HEK293 (cell line): Measurements from ENCODE around the gene GPHN.

Source experiments
- CTCF ChIA-PET: fragments of 350-600 bp; formaldehyde crosslinking; extraction: SDS; loops from one replicate; lab custom pipeline; 2021; ENCODE audit warnings: antibody characterized with exemption; lab: Yijun Ruan, JAX
- POLR2A ChIA-PET: fragments of 300-600 bp; formaldehyde crosslinking; extraction: SDS; loops from one replicate; lab custom pipeline; 2020; ENCODE audit warnings: antibody characterized with exemption, inconsistent platforms; lab: Yijun Ruan, JAX
- H3K27ac ChIP-seq: fragments of 200-500 bp; sonication (Bioruptor generic); 2 replicates; pipeline ENCODE4 v1.5.1; 2014; ENCODE audit warnings: low read depth, low read length, control low read depth, inconsistent platforms; ENCODE audit errors: extremely low read depth
- H3K36me3 ChIP-seq, 2 experiments: fragments of 200-500 bp in 1 of 2; sonication (Bioruptor generic) in 1 of 2; 1 replicate in 1 of 2; 2 replicates in 1 of 2; pipeline ENCODE4 v1.5.1; 2014 to 2017; ENCODE audit warnings: inconsistent platforms in 2 of 2, low read length in 2 of 2; ENCODE audit not compliant: control insufficient read depth in 2 of 2, insufficient read depth in 1 of 2
- H3K4me1 ChIP-seq: fragments of 200-500 bp; sonication (Bioruptor generic); 2 replicates; pipeline ENCODE4 v1.5.1; 2014; ENCODE audit warnings: mild to moderate bottlenecking, low read length, inconsistent platforms; ENCODE audit not compliant: control insufficient read depth, insufficient read depth
- H3K4me3 ChIP-seq: 2 replicates; pipeline ENCODE4 v1.5.1; 2011; ENCODE audit warnings: low read depth, mild to moderate bottlenecking, control low read depth, low read length, moderate library complexity
- H3K9me3 ChIP-seq: fragments of 200-500 bp; sonication (Bioruptor generic); 2 replicates; pipeline ENCODE4 v1.5.1; 2014; ENCODE audit warnings: low read depth, low read length, inconsistent platforms; ENCODE audit not compliant: control insufficient read depth, insufficient read depth
- EGR2 ChIP-seq: fragments of 450-650 bp; formaldehyde crosslinking; IDR thresholded peaks from 2 replicates; pipeline ENCODE4 v1.5.1; 2016; ENCODE audit warnings: low read depth, missing biosample characterization, missing genetic modification characterization
- GLIS2 ChIP-seq: fragments of 450-650 bp; formaldehyde crosslinking; IDR thresholded peaks from 2 replicates; pipeline ENCODE4 v1.5.1; 2016; ENCODE audit warnings: missing biosample characterization, missing genetic modification characterization
- HOXA7 ChIP-seq: sonication (generic); formaldehyde crosslinking; IDR thresholded peaks from 2 replicates; pipeline ENCODE4 v1.8.1; 2022; ENCODE audit warnings: missing genetic modification reagents, borderline replicate concordance
- KLF10 ChIP-seq: fragments of 450-650 bp; IDR thresholded peaks from 2 replicates; pipeline ENCODE4 v1.5.1; 2018; ENCODE audit warnings: missing biosample characterization, mild to moderate bottlenecking, missing genetic modification characterization
- KLF8 ChIP-seq: fragments of 450-650 bp; formaldehyde crosslinking; IDR thresholded peaks from 2 replicates; pipeline ENCODE4 v1.5.1; 2016; ENCODE audit warnings: missing biosample characterization, missing genetic modification characterization
- RBAK ChIP-seq: fragments of 450-650 bp; formaldehyde crosslinking; IDR thresholded peaks from 2 replicates; pipeline ENCODE4 v1.5.1; 2016; ENCODE audit warnings: missing biosample characterization, missing genetic modification characterization
- SCRT2 ChIP-seq: fragments of 450-650 bp; formaldehyde crosslinking; IDR thresholded peaks from 2 replicates; pipeline ENCODE4 v1.5.1; 2016; ENCODE audit warnings: missing biosample characterization, missing genetic modification characterization
- YY1 ChIP-seq: fragments of 450-650 bp; formaldehyde crosslinking; IDR thresholded peaks from 2 replicates; pipeline ENCODE4 v1.5.1; 2018; ENCODE audit warnings: missing biosample characterization, missing genetic modification characterization
- ZNF23 ChIP-seq: fragments of 450-650 bp; formaldehyde crosslinking; IDR thresholded peaks from 2 replicates; pipeline ENCODE4 v1.5.1; 2016; ENCODE audit warnings: missing biosample characterization, missing genetic modification characterization, borderline replicate concordance
- ZNF311 ChIP-seq: fragments of 450-650 bp; formaldehyde crosslinking; IDR thresholded peaks from 2 replicates; pipeline ENCODE4 v1.5.1; 2017; ENCODE audit warnings: missing biosample characterization, missing genetic modification characterization, borderline replicate concordance
- ZNF530 ChIP-seq: fragments of 450-650 bp; formaldehyde crosslinking; IDR thresholded peaks from 2 replicates; pipeline ENCODE4 v1.5.1; 2016; ENCODE audit warnings: low read depth, missing biosample characterization, missing genetic modification characterization
- ZNF555 ChIP-seq: fragments of 450-650 bp; formaldehyde crosslinking; conservative IDR thresholded peaks from 2 replicates; pipeline ENCODE4 v1.5.1; 2017; ENCODE audit warnings: missing biosample characterization, mild to moderate bottlenecking, missing genetic modification characterization, inconsistent platforms
- ZNF596 ChIP-seq: fragments of 450-650 bp; IDR thresholded peaks from 2 replicates; pipeline ENCODE4 v1.5.0; 2018; ENCODE audit warnings: missing biosample characterization, mild to moderate bottlenecking, missing genetic modification characterization, moderate library complexity
- ZNF654 ChIP-seq: fragments of 450-650 bp; formaldehyde crosslinking; IDR thresholded peaks from 2 replicates; pipeline ENCODE4 v1.5.1; 2016; ENCODE audit warnings: low read depth, missing biosample characterization, missing genetic modification characterization
- ZNF843 ChIP-seq: fragments of 450-650 bp; formaldehyde crosslinking; IDR thresholded peaks from 2 replicates; pipeline ENCODE4 v1.5.1; 2016; ENCODE audit warnings: missing biosample characterization, missing genetic modification characterization
- TF ChIP-seq, protein P1 (sequence below): fragments of 450-650 bp; formaldehyde crosslinking; IDR thresholded peaks from 2 replicates; pipeline ENCODE4 v1.5.1; 2017; ENCODE audit warnings: missing biosample characterization, mild to moderate bottlenecking, missing genetic modification characterization, moderate library complexity
- TF ChIP-seq, protein P2 (sequence below): fragments of 450-650 bp; formaldehyde crosslinking; IDR thresholded peaks from 2 replicates; pipeline ENCODE4 v1.5.1; 2016; ENCODE audit warnings: missing biosample characterization, missing genetic modification characterization
- TF ChIP-seq, protein P3 (sequence below): fragments of 450-650 bp; IDR thresholded peaks from 2 replicates; pipeline ENCODE4 v1.5.1; 2018; ENCODE audit warnings: missing biosample characterization, mild to moderate bottlenecking, missing genetic modification characterization
- TF ChIP-seq, protein P4 (sequence below): fragments of 450-650 bp; formaldehyde crosslinking; IDR thresholded peaks from 2 replicates; pipeline ENCODE4 v1.5.1; 2016; ENCODE audit warnings: missing biosample characterization, missing genetic modification characterization
- TF ChIP-seq, protein P5 (sequence below): fragments of 450-650 bp; formaldehyde crosslinking; IDR thresholded peaks from 2 replicates; pipeline ENCODE4 v1.5.1; 2017; ENCODE audit warnings: missing biosample characterization, missing genetic modification characterization
- TF ChIP-seq, protein P6 (sequence below): fragments of 450-650 bp; formaldehyde crosslinking; IDR thresholded peaks from 2 replicates; pipeline ENCODE4 v1.5.1; 2016; ENCODE audit warnings: missing biosample characterization, missing genetic modification characterization
- TF ChIP-seq, protein P7 (sequence below): fragments of 450-650 bp; formaldehyde crosslinking; IDR thresholded peaks from 2 replicates; pipeline ENCODE4 v1.5.1; 2016; ENCODE audit warnings: missing biosample characterization, missing genetic modification characterization
- TF ChIP-seq, protein P8 (sequence below): fragments of 450-650 bp; formaldehyde crosslinking; IDR thresholded peaks from 2 replicates; pipeline ENCODE4 v1.5.1; 2016; ENCODE audit warnings: missing biosample characterization, missing genetic modification characterization

Gene GPHN

DNA sequence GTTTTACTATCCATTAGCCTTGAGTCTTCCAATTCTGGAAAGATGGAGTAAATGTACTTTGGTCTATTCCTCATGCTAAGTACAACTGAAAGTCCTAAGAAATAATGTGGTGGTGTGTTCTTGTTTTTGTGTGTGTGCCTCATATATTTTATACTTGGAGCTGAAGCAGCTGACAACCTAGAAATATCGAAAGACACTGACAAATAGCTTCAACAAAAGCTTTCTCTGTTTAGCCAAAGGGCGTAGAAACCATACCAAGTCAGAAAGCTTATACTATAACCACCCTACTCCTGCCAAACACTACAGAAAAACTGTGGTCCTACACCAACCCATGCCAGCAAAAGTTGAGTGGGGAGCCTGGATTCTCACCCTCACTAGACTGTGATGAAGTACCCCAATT, 188.4 kb downstream of the GPHN start (continued):
- TF ChIP-seq, protein P1, sequence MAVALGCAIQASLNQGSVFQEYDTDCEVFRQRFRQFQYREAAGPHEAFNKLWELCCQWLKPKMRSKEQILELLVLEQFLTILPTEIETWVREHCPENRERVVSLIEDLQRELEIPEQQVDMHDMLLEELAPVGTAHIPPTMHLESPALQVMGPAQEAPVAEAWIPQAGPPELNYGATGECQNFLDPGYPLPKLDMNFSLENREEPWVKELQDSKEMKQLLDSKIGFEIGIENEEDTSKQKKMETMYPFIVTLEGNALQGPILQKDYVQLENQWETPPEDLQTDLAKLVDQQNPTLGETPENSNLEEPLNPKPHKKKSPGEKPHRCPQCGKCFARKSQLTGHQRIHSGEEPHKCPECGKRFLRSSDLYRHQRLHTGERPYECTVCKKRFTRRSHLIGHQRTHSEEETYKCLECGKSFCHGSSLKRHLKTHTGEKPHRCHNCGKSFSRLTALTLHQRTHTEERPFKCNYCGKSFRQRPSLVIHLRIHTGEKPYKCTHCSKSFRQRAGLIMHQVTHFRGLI = no peak
- TF ChIP-seq GLIS2 (tag by site-specific recombination) (no peak), ZNF555 (tag by site-specific recombination) (no peak)

DNA sequence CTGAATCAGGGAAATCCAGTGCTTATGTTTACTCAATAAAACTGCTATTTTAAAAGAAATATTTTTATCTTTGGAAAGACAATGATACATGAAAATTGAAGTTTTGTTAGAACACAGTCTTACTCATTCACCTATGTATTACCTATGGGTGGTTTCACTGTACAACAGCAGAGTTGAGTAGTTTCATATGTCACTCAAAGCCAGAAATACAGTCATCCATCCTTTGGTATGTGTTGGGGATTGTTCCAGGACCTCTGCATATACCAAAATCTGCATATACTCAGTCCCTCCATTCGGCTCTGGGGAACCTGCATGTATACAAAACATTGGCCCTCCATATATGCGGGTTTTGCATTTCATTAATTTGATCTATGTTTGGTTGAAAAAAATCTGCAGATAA, 190.6 kb downstream of the GPHN start:
- no peaks in the 10 kb centered on the region for H3K4me1 ChIP-seq
- ChIA-PET CTCF (no interaction called here), POLR2A (no interaction called here)
- H3K27ac ChIP-seq = no peak overlapping the region
- H3K36me3 ChIP-seq = no peaks in the 10 kb centered on the region
- TF ChIP-seq, protein P2, sequence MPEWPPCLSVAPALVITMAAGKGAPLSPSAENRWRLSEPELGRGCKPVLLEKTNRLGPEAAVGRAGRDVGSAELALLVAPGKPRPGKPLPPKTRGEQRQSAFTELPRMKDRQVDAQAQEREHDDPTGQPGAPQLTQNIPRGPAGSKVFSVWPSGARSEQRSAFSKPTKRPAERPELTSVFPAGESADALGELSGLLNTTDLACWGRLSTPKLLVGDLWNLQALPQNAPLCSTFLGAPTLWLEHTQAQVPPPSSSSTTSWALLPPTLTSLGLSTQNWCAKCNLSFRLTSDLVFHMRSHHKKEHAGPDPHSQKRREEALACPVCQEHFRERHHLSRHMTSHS (tag by site-specific recombination) = no peak
- TF ChIP-seq YY1 (tag by site-specific recombination) (no peak), ZNF23 (tag by site-specific recombination) (no peak), RBAK (tag by site-specific recombination) (no peak), ZNF654 (tag by site-specific recombination) (no peak), ZNF843 (tag by site-specific recombination) (no peak), ZNF530 (tag by site-specific recombination) (no peak), HOXA7 (CRISPR knock-in tag) (no peak), KLF8 (tag by site-specific recombination) (no peak), EGR2 (tag by site-specific recombination) (no peak), ZNF311 (no peak), ZNF596 (tag by site-specific recombination) (no peak), SCRT2 (tag by site-specific recombination) (no peak), KLF10 (no peak)
- TF ChIP-seq, protein P3, sequence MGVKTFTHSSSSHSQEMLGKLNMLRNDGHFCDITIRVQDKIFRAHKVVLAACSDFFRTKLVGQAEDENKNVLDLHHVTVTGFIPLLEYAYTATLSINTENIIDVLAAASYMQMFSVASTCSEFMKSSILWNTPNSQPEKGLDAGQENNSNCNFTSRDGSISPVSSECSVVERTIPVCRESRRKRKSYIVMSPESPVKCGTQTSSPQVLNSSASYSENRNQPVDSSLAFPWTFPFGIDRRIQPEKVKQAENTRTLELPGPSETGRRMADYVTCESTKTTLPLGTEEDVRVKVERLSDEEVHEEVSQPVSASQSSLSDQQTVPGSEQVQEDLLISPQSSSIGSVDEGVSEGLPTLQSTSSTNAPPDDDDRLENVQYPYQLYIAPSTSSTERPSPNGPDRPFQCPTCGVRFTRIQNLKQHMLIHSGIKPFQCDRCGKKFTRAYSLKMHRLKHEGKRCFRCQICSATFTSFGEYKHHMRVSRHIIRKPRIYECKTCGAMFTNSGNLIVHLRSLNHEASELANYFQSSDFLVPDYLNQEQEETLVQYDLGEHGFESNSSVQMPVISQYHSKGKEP (tag by site-specific recombination) = no peak
- TF ChIP-seq, protein P4, sequence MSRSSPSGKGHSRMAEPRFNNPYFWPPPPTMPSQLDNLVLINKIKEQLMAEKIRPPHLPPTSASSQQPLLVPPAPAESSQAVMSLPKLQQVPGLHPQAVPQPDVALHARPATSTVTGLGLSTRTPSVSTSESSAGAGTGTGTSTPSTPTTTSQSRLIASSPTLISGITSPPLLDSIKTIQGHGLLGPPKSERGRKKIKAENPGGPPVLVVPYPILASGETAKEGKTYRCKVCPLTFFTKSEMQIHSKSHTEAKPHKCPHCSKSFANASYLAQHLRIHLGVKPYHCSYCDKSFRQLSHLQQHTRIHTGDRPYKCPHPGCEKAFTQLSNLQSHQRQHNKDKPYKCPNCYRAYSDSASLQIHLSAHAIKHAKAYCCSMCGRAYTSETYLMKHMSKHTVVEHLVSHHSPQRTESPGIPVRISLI (tag by site-specific recombination) = no peak
- TF ChIP-seq, protein P5, sequence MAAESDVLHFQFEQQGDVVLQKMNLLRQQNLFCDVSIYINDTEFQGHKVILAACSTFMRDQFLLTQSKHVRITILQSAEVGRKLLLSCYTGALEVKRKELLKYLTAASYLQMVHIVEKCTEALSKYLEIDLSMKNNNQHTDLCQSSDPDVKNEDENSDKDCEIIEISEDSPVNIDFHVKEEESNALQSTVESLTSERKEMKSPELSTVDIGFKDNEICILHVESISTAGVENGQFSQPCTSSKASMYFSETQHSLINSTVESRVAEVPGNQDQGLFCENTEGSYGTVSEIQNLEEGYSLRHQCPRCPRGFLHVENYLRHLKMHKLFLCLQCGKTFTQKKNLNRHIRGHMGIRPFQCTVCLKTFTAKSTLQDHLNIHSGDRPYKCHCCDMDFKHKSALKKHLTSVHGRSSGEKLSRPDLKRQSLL (tag by site-specific recombination) = no peak
- TF ChIP-seq, protein P6, sequence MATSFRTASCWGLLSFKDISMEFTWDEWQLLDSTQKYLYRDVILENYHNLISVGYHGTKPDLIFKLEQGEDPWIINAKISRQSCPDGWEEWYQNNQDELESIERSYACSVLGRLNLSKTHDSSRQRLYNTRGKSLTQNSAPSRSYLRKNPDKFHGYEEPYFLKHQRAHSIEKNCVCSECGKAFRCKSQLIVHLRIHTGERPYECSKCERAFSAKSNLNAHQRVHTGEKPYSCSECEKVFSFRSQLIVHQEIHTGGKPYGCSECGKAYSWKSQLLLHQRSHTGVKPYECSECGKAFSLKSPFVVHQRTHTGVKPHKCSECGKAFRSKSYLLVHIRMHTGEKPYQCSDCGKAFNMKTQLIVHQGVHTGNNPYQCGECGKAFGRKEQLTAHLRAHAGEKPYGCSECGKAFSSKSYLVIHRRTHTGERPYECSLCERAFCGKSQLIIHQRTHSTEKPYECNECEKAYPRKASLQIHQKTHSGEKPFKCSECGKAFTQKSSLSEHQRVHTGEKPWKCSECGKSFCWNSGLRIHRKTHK (tag by site-specific recombination) = no peak
- TF ChIP-seq, protein P7, sequence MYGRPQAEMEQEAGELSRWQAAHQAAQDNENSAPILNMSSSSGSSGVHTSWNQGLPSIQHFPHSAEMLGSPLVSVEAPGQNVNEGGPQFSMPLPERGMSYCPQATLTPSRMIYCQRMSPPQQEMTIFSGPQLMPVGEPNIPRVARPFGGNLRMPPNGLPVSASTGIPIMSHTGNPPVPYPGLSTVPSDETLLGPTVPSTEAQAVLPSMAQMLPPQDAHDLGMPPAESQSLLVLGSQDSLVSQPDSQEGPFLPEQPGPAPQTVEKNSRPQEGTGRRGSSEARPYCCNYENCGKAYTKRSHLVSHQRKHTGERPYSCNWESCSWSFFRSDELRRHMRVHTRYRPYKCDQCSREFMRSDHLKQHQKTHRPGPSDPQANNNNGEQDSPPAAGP (tag by site-specific recombination) = no peak
- TF ChIP-seq, protein P8, sequence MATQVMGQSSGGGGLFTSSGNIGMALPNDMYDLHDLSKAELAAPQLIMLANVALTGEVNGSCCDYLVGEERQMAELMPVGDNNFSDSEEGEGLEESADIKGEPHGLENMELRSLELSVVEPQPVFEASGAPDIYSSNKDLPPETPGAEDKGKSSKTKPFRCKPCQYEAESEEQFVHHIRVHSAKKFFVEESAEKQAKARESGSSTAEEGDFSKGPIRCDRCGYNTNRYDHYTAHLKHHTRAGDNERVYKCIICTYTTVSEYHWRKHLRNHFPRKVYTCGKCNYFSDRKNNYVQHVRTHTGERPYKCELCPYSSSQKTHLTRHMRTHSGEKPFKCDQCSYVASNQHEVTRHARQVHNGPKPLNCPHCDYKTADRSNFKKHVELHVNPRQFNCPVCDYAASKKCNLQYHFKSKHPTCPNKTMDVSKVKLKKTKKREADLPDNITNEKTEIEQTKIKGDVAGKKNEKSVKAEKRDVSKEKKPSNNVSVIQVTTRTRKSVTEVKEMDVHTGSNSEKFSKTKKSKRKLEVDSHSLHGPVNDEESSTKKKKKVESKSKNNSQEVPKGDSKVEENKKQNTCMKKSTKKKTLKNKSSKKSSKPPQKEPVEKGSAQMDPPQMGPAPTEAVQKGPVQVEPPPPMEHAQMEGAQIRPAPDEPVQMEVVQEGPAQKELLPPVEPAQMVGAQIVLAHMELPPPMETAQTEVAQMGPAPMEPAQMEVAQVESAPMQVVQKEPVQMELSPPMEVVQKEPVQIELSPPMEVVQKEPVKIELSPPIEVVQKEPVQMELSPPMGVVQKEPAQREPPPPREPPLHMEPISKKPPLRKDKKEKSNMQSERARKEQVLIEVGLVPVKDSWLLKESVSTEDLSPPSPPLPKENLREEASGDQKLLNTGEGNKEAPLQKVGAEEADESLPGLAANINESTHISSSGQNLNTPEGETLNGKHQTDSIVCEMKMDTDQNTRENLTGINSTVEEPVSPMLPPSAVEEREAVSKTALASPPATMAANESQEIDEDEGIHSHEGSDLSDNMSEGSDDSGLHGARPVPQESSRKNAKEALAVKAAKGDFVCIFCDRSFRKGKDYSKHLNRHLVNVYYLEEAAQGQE (tag by site-specific recombination) = no peak
- no peaks in the 10 kb centered on the region for H3K9me3 ChIP-seq
- H3K4me3 ChIP-seq = no peak overlapping the region
